Lower leg skin (tissue), 4 donors: ENCODE results near the gene CYP3A7. TPM values are rescaled to one million over a fixed set of nuclear protein-coding genes. Genes with fewer than 3 reads are reported as not detected.

Experiments used
- DNase-seq, 2 donors: peaks; one replicate each; pipeline ENCODE4 v3.0.0-alpha.2; 2019; ENCODE audit warnings: low spot score in 2 of 2
- H3K4me3 ChIP-seq: fragments of 200-600 bp; sonication (generic); 2 replicates; pipeline ENCODE4 v1.5.1; 2017; ENCODE audit warnings: mild to moderate bottlenecking, low read depth; ENCODE audit not compliant: poor library complexity, severe bottlenecking
- POLR2A ChIP-seq, 2 donors: fragments of 450-650 bp; IDR thresholded peaks; one replicate each; pipeline ENCODE4 v1.6.1; 2016 to 2017; ENCODE audit warnings: antibody characterized with exemption in 2 of 2, mild to moderate bottlenecking in 1 of 2, moderate library complexity in 1 of 2
- WGBS, 2 donors: methylation state at CpG; one replicate each; pipeline ENCODE4 v1.1.5; 2018; 5-methylcytosine and 5-hydroxymethylcytosine counted together
- intact Hi-C: fragments of 100-400 bp; cut with DNase I; formaldehyde crosslinking; loops from one replicate; pipeline ENCODE4 v1.15.0; 2023; ENCODE audit warnings: low total_unique reads
- total RNA-seq, 4 donors: library from RNA; depleted of rRNA; stranded (reverse); fragments of >200 nt; gene quantifications; one replicate each; pipeline ENCODE4 v1.1.0, GENCODE V29; 2016
- TF ChIP-seq, protein P1 (sequence below), 3 donors: fragments of 450-650 bp; IDR thresholded peaks; one replicate each; pipeline ENCODE4 v1.5.1; 2016; ENCODE audit warnings: antibody characterized with exemption in 3 of 3, mild to moderate bottlenecking in 3 of 3, moderate library complexity in 2 of 3

Gene CYP3A7
- total RNA-seq, 4 donors from 2014 or later, result 0.30 to 0.65 TPM; not detected in 2

DNA sequence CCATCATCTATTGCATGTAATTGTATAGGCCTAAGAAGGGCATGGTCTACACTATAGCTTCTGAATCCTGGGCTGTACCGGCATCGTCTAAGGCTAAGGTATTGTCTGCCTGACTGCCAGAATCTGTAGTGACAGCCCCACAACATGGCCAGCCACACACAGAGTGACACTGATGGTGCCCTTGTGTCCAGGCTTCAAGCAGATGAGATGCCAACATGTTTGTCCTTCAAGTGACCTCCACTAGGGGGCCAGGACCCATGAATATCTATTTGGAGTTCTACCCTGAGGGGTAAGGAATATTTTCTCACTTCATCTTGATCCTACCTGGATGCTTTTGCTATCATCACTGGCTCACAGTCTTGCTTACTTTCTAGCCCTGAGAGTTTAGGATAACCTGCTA lies 1.5 kb downstream of the CYP3A7 start:
- WGBS, 2 donors, result 94 to 100% methylated on average over 2 of the region's 2 CpGs
- intact Hi-C loops, result no loop called here
- DNase-seq, result no peak
- H3K4me3 ChIP-seq, result no peak overlapping the region
- no peak for TF ChIP-seq POLR2A (IDR thresholded peaks at IDR 0.05)
- TF ChIP-seq, protein P1, sequence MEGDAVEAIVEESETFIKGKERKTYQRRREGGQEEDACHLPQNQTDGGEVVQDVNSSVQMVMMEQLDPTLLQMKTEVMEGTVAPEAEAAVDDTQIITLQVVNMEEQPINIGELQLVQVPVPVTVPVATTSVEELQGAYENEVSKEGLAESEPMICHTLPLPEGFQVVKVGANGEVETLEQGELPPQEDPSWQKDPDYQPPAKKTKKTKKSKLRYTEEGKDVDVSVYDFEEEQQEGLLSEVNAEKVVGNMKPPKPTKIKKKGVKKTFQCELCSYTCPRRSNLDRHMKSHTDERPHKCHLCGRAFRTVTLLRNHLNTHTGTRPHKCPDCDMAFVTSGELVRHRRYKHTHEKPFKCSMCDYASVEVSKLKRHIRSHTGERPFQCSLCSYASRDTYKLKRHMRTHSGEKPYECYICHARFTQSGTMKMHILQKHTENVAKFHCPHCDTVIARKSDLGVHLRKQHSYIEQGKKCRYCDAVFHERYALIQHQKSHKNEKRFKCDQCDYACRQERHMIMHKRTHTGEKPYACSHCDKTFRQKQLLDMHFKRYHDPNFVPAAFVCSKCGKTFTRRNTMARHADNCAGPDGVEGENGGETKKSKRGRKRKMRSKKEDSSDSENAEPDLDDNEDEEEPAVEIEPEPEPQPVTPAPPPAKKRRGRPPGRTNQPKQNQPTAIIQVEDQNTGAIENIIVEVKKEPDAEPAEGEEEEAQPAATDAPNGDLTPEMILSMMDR (IDR thresholded peaks at IDR 0.05), result no peak

DNA sequence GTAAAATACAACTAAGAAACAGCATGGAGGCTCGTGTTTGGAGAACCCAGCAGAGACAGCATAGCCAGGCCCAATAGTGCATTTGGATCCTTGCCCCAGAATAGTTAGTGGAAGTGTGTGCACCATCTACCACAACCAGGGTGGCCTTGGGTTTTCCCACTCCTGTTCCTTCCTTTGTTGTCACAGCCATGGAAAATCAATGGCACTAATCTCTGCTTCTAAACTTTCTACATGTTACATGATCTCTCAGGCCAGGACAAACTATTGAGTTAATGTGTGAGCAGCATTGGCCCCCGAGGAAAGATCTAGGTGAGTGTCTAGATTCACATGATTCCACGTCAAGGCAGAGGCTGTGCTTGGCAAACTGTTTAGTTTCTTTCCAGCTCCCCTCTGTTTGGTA lies 2.0 kb downstream of the CYP3A7 start:
- intact Hi-C loops, result no loop called here
- TF ChIP-seq, protein P1 (IDR thresholded peaks at IDR 0.05), result no peak
- no peak for TF ChIP-seq POLR2A (IDR thresholded peaks at IDR 0.05)
- 81 to 93% methylated on average over 3 of the region's 3 CpGs for WGBS, 2 donors
- no peak overlapping the region for H3K4me3 ChIP-seq
- no peak for DNase-seq

DNA sequence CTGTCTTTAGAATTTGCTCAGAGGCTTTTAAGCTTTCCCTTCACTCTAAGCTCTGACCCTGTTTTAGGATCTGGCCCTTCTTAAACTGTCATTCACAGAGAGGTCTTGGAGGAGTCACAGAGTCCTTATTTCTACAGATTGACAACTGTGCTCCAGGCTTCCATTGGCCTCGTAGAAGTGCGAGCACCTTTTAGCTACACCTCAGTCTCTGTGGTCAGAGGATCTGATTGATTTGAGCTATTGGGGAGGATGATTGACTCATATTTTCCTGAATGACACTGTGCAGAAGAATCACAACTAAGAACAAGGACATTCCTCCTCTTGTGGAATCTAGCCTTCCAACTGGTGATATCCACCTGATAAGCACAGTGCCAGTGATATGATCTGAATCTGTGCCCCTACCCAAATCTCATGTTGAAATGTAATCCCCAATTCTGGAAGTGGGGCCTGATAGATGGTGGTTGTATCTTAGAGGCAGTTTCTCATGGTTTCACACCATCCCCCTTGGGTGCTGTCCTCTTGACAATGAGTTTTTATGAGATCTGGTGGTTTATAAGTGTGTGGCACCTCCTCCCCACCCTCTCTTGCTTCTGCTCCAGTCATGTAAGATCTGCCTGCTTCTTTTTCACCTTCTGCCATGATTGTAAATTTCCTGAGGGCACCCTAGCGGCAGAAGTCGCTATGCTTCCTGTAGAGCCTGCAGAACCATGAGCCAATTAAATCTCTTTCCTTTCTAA lies 3.2 kb downstream of the CYP3A7 start:
- no peak for TF ChIP-seq POLR2A (IDR thresholded peaks at IDR 0.05)
- TF ChIP-seq, protein P1 (IDR thresholded peaks at IDR 0.05), result no peak

DNA sequence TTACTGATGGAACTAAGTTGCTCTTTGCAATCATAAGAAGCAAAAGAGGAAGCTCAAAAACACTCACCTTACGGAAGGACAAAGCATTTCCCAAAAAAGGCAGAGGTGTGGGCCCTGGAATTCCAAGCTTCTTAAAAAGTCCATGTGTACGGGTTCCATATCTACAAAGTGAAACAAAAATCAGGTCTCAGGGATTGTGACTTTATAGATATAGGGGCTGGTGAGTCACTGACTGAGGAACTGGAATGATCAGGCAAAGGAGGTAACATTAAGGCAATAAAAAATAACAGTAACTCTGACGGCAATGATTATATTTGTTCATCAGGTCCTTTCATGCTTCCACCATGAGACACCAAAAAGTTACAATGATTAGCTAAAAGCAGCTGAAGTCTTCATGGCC lies 4.0 kb downstream of the CYP3A7 start:
- 82 to 83% methylated on average over 3 of the region's 3 CpGs for WGBS, 2 donors
- no peak for TF ChIP-seq POLR2A (IDR thresholded peaks at IDR 0.05)
- TF ChIP-seq, protein P1 (IDR thresholded peaks at IDR 0.05), result no peak
- DNase-seq, result no peak
- intact Hi-C loops, result no loop called here
- H3K4me3 ChIP-seq, result no peak overlapping the region

More for the DNA sequence above, 3.2 kb downstream of the CYP3A7 start:
- 92 to 94% methylated on average over 4 of the region's 4 CpGs for WGBS, 2 donors
- DNase-seq, result no peak
- H3K4me3 ChIP-seq, result no peak overlapping the region
- intact Hi-C loops, result no loop called here

DNA sequence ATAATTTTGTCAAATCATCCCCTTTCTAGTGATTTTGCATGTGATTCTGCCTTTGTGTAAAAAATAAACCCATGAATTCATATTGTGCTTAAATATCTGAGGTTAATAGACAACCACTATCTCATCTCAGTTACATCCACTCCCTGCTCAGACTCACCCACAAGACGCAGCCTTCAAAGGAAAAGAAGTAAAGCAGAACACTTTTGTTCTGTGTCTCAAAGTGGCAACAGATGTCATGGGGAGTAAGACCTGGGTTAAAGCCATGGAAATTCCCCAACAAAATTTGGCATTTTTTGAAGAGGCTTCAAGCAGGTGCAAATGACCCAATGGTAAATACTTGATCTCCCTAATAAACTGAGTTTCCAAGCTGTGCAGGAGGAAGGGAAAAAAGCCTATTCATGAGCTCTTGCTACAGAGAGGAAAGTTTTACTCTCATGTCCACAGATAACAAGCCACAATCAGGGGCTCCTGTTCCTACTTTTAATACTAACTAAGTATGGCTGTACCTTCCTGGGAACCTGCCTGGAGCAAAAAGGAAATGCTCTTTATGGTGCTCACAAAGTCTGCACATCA lies 4.7 kb downstream of the CYP3A7 start:
- TF ChIP-seq, protein P1 (IDR thresholded peaks at IDR 0.05), result no peak
- no peak for TF ChIP-seq POLR2A (IDR thresholded peaks at IDR 0.05)
- intact Hi-C loops, result no loop called here
- H3K4me3 ChIP-seq, result no peak overlapping the region
- DNase-seq, result no peak
- WGBS, 2 donors, result 34 to 38% methylated on average over 1 of the region's 1 CpG
